Neural cell (in vitro differentiated cells): ENCODE data around the gene ABCB10. TPM values are rescaled to one million over a fixed set of nuclear protein-coding genes. Genes with fewer than 3 reads are reported as not detected.
"Not testable (repeated sequence)": the region's sequence is repeated elsewhere in the genome, so short reads cannot be mapped to it uniquely, and the experiment has no call there.

ENCODE experiments used
- H2AFZ ChIP-seq: fragments of 200-600, 300-800 bp; sonication (generic), shearing (Covaris generic); 2 replicates; pipeline ENCODE4 v1.6.0; 2014; ENCODE audit warnings: low read depth, mild to moderate bottlenecking, antibody characterized with exemption, low read length, moderate library complexity
- H3F3A ChIP-seq: fragments of 200-600 bp; shearing (Covaris generic); 2 replicates; pipeline ENCODE4 v1.6.1; 2016; ENCODE audit warnings: mild to moderate bottlenecking, moderate library complexity, mixed read lengths, antibody characterized with exemption, low read length; ENCODE audit not compliant: insufficient read depth, poor library complexity, severe bottlenecking
- H3K27ac ChIP-seq: fragments of 200-600, 300-800 bp; sonication (generic), shearing (Covaris generic); 2 replicates; pipeline ENCODE4 v1.5.1; 2014; ENCODE audit warnings: mild to moderate bottlenecking, low read length, moderate library complexity
- H3K27me3 ChIP-seq: fragments of 300-800, 200-600 bp; sonication (generic), shearing (Covaris generic); 2 replicates; pipeline ENCODE4 v1.6.0; 2014; ENCODE audit warnings: mild to moderate bottlenecking, low read depth, low read length, moderate library complexity; ENCODE audit not compliant: insufficient read depth
- H3K36me3 ChIP-seq: fragments of 300-800, 200-600 bp; sonication (generic), shearing (Covaris generic); 2 replicates; pipeline ENCODE4 v1.5.1; 2014; ENCODE audit warnings: mild to moderate bottlenecking, antibody characterized with exemption, low read length, moderate library complexity; ENCODE audit not compliant: insufficient read depth
- H3K4me2 ChIP-seq: fragments of 300-800, 200-600 bp; sonication (generic), shearing (Covaris generic); 2 replicates; pipeline ENCODE4 v1.6.0; 2014; ENCODE audit warnings: mild to moderate bottlenecking, low read length
- H3K4me3 ChIP-seq: fragments of 300-800, 200-600 bp; sonication (generic), shearing (Covaris generic); 2 replicates; pipeline ENCODE4 v1.5.1; 2014; ENCODE audit warnings: mild to moderate bottlenecking, low read length, moderate library complexity
- H3K79me2 ChIP-seq: fragments of 200-600 bp; shearing (Covaris generic); replicated peaks from 2 replicates; pipeline ENCODE4 v1.6.0; 2014; ENCODE audit warnings: mild to moderate bottlenecking, low read length, moderate library complexity; ENCODE audit not compliant: insufficient read depth
- H3K9ac ChIP-seq: fragments of 300-800, 200-600 bp; sonication (generic), shearing (Covaris generic); 2 replicates; pipeline ENCODE4 v1.6.1; 2016; ENCODE audit warnings: mild to moderate bottlenecking, low read length, mixed read lengths
- H3K9me2 ChIP-seq: fragments of 200-600 bp; shearing (Covaris generic); 2 replicates; pipeline ENCODE4 v1.6.1; 2016; ENCODE audit warnings: mild to moderate bottlenecking, low read length, mixed read lengths; ENCODE audit not compliant: insufficient read depth
- H3K9me3 ChIP-seq: fragments of 200-600, 300-800 bp; sonication (generic), shearing (Covaris generic); 2 replicates; pipeline ENCODE4 v1.6.1; 2016; ENCODE audit warnings: mild to moderate bottlenecking, mixed run types, low read length, moderate library complexity, mixed read lengths
- H4K20me1 ChIP-seq: fragments of 200-600 bp; shearing (Covaris generic); 2 replicates; pipeline ENCODE4 v1.6.1; 2016; ENCODE audit warnings: mild to moderate bottlenecking, mixed run types; ENCODE audit not compliant: insufficient read depth
- CTCF ChIP-seq: fragments of 450-650 bp; IDR thresholded peaks from 2 replicates; pipeline ENCODE4 v1.5.1; 2014; ENCODE audit warnings: antibody characterized with exemption, mild to moderate bottlenecking, moderate library complexity; ENCODE audit not compliant: poor library complexity, severe bottlenecking
- EZH2 ChIP-seq: fragments of 200-600, 300-800 bp; shearing (Covaris generic), sonication (generic); IDR thresholded peaks from 2 replicates; pipeline ENCODE4 v1.6.1; 2014; ENCODE audit warnings: antibody characterized with exemption, low read length, borderline replicate concordance, mild to moderate bottlenecking; ENCODE audit not compliant: insufficient read depth, poor library complexity, severe bottlenecking
- MXI1 ChIP-seq: fragments of 450-650 bp; conservative IDR thresholded peaks from 2 replicates; pipeline ENCODE4 v1.6.1; 2014; ENCODE audit warnings: antibody characterized with exemption, mild to moderate bottlenecking; ENCODE audit not compliant: poor library complexity, severe bottlenecking
- RAD21 ChIP-seq: fragments of 450-650 bp; conservative IDR thresholded peaks from 2 replicates; pipeline ENCODE4 v1.6.1; 2014; ENCODE audit warnings: antibody characterized with exemption, mild to moderate bottlenecking, moderate library complexity
- SMC3 ChIP-seq: fragments of 450-650 bp; conservative IDR thresholded peaks from 2 replicates; pipeline ENCODE4 v1.6.1; 2014; ENCODE audit warnings: antibody characterized with exemption, mild to moderate bottlenecking, moderate library complexity; ENCODE audit not compliant: poor library complexity
- polyA plus RNA-seq: library from polyadenylated mRNA; depleted of rRNA; stranded (reverse); fragments of >200 nt; gene quantifications from 2 replicates; pipeline ENCODE4 v1.2.3, GENCODE V29; 2014

ABCB10 gene
- polyA plus RNA-seq, 1 donor from 2014 or later = 31.4 TPM

- H3K4me2 ChIP-seq = no peak overlapping the region
- H3K9ac ChIP-seq = no peak overlapping the region
- no peaks in the 10 kb centered on the region for H3K27me3 ChIP-seq
- H3F3A ChIP-seq = no peaks in the 10 kb centered on the region
- no peak for TF ChIP-seq RAD21
- no peaks in the 10 kb centered on the region for H4K20me1 ChIP-seq
- no peaks in the 10 kb centered on the region for H3K9me3 ChIP-seq
- no peak overlapping the region for H3K27ac ChIP-seq
- no peak overlapping the region for H3K4me3 ChIP-seq
- H3K79me2 ChIP-seq = peaks cover 15% of the 10 kb centered on the region
- no peaks in the 10 kb centered on the region for H3K9me2 ChIP-seq
- H3K36me3 ChIP-seq = no peaks in the 10 kb centered on the region
- H2AFZ ChIP-seq = no peak overlapping the region
Measured at GRCh38 chr1:229561141-229561540, 2.6 kb upstream of the ABCB10 start.

DNA sequence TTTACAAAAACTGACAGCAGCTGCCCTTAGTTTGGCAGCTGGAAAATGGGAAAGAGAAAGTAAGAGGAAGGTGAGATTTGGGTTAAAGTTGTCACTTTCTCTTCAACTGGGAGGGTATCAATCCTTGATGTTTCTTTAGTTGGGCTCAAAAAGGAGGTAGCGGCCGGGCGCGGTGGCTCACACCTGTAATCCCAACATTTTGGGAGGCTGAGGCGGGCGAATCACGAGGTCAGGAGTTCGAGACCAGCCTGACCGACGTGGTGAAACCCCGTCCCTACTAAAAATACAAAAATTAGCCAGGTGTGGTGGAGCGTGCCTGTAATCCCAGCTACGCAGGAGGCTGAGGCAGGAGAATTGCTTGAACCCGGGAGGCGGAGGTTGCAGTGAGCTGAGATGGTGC, 1.6 kb upstream of the ABCB10 start:
- not testable (repeated sequence) for H4K20me1 ChIP-seq, H3K27me3 ChIP-seq, H3K9me3 ChIP-seq, H3K9ac ChIP-seq, H3K27ac ChIP-seq, H2AFZ ChIP-seq, H3K36me3 ChIP-seq, H3F3A ChIP-seq, H3K9me2 ChIP-seq, H3K4me3 ChIP-seq, H3K4me2 ChIP-seq
- H3K79me2 ChIP-seq = peaks cover 25% of the 10 kb centered on the region

- H3K36me3 ChIP-seq, H3K4me2 ChIP-seq, H3K27ac ChIP-seq, H3K9me2 ChIP-seq, H3K27me3 ChIP-seq, H3K9me3 ChIP-seq, H4K20me1 ChIP-seq, H3F3A ChIP-seq: not testable (repeated sequence)
- H3K79me2 ChIP-seq = peaks cover 31% of the 10 kb centered on the region
- H2AFZ ChIP-seq = peak overlapping the region; percentile 34
- peak overlapping the region; percentile 71 for H3K4me3 ChIP-seq
- H3K9ac ChIP-seq = peak overlapping the region; percentile 35
Measured at GRCh38 chr1:229559336-229559801, 862 bp upstream of the ABCB10 start.

- H3K9me3 ChIP-seq = no peaks in the 10 kb centered on the region
- H3K4me3 ChIP-seq = peak overlapping the region; percentile 84
- peaks cover 36% of the 10 kb centered on the region for H3K79me2 ChIP-seq
- H3K36me3 ChIP-seq = no peaks in the 10 kb centered on the region
- H3F3A ChIP-seq = no peaks in the 10 kb centered on the region
- H3K27me3 ChIP-seq = no peaks in the 10 kb centered on the region
- peak overlapping the region; percentile 35 for H3K4me2 ChIP-seq
- no peaks in the 10 kb centered on the region for H3K9me2 ChIP-seq
- H2AFZ ChIP-seq = no peak overlapping the region
- no peak for TF ChIP-seq EZH2
- no peak for TF ChIP-seq CTCF
- peak; percentile 14 for TF ChIP-seq MXI1
- TF ChIP-seq SMC3 = no peak
- no peak for TF ChIP-seq RAD21
- peak overlapping the region; percentile 73 for H3K9ac ChIP-seq
- H4K20me1 ChIP-seq = no peaks in the 10 kb centered on the region
- H3K27ac ChIP-seq = no peak overlapping the region
Measured at GRCh38 chr1:229557913-229558414, 543 bp downstream of the ABCB10 start.
